GM10266 (cell line): ENCODE data around the gene MAGI2.

ENCODE experiments used
- DNase-seq: peaks from one replicate; pipeline ENCODE4 v3.0.0; 2012; ENCODE audit errors: extremely low spot score
- TF ChIP-seq, protein P1 (sequence below): IDR thresholded peaks from 2 replicates; pipeline ENCODE4 v1.5.1; 2012; ENCODE audit warnings: mild to moderate bottlenecking, low read depth; ENCODE audit not compliant: control insufficient read depth, insufficient read depth; ENCODE audit errors: missing control alignments

Gene MAGI2

DNA sequence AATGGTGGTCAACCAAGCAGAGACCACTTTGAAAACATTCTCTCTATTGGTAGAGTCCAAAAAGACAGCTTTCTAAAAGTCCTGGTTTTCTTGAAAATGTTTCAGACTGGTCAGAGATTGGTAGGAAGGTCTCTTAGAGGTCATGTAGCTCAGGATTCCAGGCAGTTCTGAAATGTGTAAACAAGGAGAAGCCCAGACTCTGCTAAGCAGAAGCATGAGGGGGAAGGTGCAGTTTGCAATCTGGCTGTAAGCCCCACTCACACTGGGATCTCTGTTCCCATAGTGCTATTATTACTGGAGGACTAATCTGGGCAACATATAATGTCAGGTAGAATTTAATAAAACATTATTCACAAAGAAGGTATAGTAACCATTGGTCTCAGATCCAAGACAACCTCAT is 101.1 kb downstream of the MAGI2 start:
- TF ChIP-seq, protein P1, sequence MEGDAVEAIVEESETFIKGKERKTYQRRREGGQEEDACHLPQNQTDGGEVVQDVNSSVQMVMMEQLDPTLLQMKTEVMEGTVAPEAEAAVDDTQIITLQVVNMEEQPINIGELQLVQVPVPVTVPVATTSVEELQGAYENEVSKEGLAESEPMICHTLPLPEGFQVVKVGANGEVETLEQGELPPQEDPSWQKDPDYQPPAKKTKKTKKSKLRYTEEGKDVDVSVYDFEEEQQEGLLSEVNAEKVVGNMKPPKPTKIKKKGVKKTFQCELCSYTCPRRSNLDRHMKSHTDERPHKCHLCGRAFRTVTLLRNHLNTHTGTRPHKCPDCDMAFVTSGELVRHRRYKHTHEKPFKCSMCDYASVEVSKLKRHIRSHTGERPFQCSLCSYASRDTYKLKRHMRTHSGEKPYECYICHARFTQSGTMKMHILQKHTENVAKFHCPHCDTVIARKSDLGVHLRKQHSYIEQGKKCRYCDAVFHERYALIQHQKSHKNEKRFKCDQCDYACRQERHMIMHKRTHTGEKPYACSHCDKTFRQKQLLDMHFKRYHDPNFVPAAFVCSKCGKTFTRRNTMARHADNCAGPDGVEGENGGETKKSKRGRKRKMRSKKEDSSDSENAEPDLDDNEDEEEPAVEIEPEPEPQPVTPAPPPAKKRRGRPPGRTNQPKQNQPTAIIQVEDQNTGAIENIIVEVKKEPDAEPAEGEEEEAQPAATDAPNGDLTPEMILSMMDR = no peak
- DNase-seq = no peak

DNA sequence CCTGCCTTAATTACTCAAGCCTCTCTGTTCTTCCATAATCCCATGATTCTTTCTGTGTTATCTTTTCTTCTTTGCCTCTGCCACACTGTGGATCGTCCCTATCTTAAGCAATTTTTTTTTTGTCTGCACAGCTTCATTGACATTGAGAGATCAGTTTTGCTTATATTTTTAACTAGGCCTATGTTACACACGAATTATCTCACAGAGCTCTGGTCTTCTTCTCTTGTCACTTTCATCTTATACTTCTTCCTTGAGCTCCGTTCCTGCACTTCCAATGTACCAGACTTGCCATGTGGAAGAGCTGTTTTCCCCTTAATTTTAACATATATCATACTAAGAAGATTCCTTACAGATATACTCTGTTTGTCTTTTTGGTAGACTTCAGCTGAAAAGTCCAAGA is 106.1 kb downstream of the MAGI2 start:
- TF ChIP-seq, protein P1 = no peak

DNA sequence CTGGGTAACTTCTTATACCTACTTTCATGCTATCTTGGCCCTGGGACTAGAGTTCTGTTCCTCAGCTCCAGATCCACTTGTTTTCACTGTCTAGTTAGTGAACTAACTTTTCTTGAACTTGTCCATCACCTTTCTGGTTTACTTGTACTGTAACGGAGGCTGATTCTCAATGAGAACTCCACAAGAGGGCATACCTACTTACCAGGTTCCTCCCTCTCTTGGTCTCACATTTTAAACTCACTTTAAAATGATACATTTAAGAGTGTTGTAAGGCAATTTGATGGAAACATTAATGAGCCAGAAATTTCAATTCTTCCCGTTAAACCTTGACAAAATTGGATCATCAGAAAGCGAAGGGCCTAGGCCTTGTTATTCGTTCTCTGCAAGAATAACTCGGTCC is 111.6 kb downstream of the MAGI2 start:
- TF ChIP-seq, protein P1 = no peak
- DNase-seq = no peak

More for the DNA sequence above, 106.1 kb downstream of the MAGI2 start:
- DNase-seq = no peak

DNA sequence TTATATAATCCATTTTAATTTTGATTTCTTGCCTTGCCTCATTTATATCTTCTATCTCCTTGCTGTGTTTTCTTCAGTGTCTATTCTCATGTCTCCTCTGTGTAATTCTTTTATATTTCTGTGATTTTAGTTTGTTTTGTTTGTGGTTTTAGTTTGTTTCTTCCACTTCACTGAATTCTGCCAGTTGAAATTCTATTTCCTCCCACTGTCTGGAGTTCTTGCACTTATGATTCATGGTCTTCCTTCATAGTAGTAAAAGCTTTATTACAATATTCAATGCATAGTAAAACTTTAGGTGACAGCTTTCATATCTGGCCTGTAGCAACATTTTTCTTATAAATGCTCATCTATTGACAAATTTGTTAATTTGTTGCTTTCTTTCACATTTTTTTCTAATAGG is 113.3 kb downstream of the MAGI2 start:
- DNase-seq = no peak
- TF ChIP-seq, protein P1 = no peak

DNA sequence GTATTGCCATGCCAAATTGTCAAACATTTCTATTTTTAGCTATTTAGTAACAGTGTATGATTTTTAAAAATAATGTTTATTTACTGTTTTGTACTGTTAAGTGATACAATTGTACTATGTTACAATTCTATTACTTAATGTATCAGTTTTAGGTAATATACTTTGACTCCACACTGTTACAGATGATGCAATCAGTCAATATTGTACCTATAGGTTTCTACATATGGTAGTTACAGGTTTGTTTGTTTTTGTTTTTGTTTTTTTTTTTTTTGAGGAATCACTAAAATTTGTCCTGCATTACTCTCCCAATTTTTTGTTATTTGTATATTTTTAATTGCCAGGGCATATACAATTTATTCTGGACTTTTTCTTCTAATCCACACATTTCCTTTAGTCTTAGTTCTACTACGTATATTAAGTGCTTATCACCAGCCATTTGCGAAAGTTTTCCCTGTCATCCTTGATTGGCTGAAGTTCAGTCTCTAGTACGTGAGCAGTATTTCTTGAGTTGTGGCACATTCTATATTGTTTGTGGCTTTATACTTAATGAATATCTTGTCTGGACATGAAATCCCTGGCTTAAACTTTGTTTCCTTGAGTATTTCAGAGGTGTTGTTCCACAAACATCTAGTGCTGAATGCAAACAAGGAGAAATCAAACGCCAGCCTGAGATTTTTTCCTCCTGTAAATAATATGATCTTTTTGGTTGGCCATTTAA is 114.1 kb downstream of the MAGI2 start:
- no peak for DNase-seq
- TF ChIP-seq, protein P1 = no peak

DNA sequence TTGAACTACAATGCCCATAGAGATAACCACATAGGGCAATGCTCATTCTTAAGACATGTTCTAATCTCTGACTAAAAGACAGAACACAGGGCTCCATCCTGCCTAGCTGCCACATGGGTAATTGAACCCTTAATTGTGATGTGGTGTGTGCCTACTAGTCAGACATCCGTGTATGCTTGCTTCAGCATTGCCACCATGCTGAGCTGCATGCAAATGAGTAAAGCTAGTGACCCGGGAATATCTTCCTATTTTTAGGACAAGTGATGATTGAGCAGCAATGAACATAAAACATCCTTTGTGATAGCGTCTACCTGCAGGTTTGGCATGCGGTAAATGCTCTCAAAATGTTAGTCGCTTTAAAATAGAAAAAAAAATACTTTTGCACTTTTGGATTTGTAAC is 115.8 kb downstream of the MAGI2 start:
- no peak for DNase-seq
- TF ChIP-seq, protein P1 = no peak

DNA sequence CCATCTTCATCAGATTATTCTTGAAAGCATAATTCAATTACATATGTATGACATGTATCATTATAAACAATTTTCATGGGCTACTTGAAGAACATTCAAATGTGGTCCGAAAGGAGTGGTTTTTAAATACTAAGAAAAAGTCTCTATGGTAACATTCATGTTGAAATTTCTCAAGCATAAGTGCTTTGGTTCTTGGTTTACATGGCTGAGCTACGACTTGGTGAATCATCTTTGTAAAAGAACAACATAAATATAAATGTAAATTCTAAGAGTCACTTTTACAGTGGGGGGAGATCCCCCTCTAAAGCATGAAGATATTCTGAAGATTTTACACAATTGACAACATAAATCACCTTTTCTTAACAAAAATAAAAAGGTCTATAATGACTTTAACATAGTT is 118.6 kb downstream of the MAGI2 start:
- TF ChIP-seq, protein P1 = no peak
- DNase-seq = no peak
